Measurements from ENCODE around the gene PTGR1.

Gene PTGR1

DNA sequence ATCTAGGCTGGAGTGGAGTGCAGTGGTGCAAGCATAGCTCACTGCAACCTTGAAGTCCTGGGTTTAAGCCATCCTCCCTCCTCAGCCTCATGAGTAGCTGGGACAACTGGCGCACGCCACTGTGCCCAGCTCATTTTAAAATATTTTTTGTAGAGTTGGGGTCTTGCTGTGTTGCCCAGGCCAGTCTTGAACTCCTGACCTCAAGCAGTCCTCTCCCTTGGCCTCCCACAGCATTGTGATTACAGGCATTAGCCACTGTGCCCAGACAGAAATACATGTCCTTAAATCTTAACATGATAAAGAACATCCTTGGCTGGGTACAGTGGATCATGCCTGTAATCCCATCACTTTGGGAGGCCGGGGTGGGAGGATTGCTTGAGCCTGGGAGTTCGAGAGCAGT is 67.7 kb downstream of the PTGR1 start:
- no peak for DNase-seq

DNA sequence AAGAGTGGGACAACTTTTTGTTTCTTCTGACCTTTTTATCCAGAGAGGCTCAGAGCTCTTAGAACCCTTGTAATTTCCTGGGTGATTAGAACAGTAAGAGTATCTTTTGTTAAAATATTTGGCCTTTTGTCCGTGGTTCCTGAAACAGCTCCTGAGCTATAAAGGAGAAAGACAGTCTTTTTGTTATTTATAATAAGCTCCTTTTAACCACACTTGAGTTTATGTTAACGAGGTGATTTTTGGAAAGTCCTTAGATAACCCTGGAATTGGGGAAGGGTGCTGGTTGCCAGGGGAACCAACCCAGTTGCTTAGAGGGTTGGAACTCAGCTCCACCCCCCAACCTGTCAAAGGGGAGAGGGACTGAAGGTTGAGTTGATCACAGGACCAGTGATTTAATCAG is 69.7 kb downstream of the PTGR1 start:
- no peak for DNase-seq

DNA sequence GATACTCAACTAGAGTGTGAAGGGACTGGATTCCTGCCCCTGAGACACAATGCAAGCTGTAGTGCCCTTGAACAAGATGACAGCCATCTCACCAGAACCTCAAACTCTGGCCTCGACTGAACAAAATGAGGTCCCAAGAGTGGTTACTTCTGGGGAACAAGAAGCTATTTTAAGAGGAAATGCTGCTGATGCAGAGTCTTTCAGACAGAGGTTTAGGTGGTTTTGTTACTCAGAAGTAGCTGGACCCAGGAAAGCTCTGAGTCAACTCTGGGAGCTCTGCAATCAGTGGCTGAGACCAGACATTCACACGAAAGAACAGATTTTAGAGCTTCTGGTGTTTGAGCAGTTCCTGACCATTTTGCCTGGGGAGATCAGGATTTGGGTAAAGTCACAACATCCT is 72.1 kb downstream of the PTGR1 start:
- DNase-seq, result peak; percentile 28

DNA sequence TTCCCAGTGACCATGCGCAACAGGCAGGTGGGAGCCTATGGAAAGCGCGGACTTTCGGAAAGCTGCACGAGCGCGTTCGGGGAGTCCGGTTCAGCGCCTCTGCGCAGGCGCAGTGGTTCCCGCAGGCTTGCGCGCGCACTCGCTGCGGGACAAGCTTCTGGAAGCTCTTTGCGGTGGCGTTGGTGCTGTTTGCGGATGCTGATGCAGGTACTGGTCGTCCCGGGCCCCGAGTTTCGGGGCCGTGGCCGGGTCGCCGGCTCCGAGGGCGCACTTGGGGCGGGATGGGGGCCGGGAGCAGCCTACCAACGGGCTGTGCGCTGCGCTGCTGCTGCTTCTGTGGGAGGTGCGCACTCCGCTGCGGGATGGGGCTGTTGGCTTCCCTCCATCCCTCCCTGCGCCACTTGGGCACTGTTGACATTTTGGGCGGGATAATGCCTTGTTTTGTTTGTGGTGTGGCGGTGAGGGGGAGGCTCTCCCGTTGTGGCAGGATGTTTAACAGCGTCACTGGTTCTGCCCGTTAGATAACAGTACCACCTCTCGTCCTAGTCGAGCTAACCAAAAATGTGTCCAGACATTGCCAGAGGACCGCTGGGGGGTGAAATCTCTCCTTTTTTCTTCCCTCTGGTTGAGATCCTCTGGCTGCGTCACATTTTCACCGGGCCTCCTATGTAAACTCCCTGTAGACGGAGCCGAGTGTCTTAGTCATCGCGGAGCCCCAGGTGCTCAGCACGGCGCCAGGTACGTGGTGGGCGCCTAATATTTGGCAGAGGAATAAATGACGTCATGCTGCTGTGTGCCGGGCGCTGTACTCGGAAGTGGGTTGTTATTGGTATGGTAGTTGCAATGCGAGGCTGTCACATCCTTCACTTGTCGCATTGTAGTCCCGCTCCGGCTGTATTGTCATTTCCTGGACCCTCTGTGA is 74.1 kb downstream of the PTGR1 start, which contains the start of gene ZNF483:
ZNF483 (plus strand) TSS at position 124 of the 922 bp plus-strand sequence. CDS start 2,217 bp downstream, outside the sequence.
- DNase-seq, result peak; percentile 79

DNA sequence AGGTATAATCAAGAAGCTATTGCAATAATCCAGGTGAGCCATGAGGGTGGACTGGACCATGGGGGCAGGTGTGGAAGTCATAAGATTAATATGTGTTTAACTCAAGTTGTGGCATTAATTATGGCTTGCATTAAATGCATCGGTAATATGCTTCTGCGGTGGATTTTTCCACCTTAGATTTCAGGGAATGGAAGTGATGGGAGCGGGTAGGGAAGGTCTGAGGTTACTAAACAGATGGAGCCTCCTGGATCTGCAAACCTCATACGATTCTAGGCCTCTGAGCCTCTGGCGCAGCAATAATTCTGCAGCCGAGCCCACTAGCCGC is 74.8 kb downstream of the PTGR1 start:
- DNase-seq, result no peak

DNA sequence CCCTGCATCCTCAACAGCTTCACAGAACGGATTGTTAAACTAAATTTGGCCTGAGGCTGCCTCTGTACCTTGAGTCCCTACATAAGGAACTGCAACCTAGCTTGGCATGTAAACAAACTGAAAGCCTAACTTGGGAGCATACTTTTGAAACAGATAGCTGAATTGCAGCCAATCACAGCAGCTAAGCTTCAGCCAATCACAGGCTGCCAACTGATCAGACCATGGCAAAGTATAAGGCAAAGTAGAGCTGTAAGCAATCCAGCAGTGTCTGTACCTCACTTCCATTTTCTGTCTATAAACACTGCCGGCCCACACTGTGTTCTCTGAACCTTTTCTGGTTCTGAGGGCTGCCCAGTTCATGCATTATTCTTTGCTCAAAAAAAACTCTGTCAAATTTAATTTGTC is 83.4 kb downstream of the PTGR1 start:
- no peak for DNase-seq

DNA sequence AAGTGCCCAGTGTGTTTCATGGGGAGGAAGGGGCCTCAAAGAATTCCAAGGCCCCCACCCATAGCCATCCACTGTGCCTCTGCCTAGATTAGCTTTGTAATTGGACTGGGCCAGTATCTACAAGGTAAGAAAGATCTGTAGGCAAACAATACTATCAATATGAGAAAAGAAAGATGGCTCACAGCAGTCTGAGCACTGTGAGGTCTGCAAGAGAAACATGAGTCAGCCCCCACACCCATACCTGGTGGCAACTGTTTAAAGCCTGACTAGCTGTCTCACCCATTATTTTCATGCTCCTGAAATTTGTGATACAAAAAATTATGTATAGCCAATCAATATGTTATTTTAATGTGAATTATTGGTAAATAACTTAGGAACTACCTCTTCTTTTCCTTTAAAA is 84.5 kb downstream of the PTGR1 start:
- no peak for DNase-seq

Data from stimulated activated CD8-positive, alpha-beta memory T cell treated with anti-CD3 and anti-CD28 coated beads, Interleukin-4, amount 100 ng/mL, for 48 hours (primary cell).